Fibroblast of lung (primary cell): ENCODE measurements around the gene ZNF710. TPM values are rescaled to one million over a fixed set of nuclear protein-coding genes. Genes with fewer than 3 reads are reported as not detected.

Source experiments
- DNase-seq, 2 donors: peaks; one replicate each; pipeline versions ENCODE4 v3.0.0 to v3.0.0-alpha.2; 2010; ENCODE audit warnings: low read depth in 2 of 2
- H2AFZ ChIP-seq: 2 replicates; pipeline ENCODE4 v1.5.1; 2012; ENCODE audit warnings: low read length, control low read depth, inconsistent platforms
- H3K27ac ChIP-seq: 2 replicates; pipeline ENCODE4 v1.5.1; 2011; ENCODE audit warnings: low read length, control low read depth; ENCODE audit not compliant: insufficient read depth
- H3K27me3 ChIP-seq: 2 replicates; pipeline ENCODE4 v1.5.1; 2011; ENCODE audit warnings: mild to moderate bottlenecking, low read length; ENCODE audit not compliant: control insufficient read depth, insufficient read depth
- H3K36me3 ChIP-seq: 2 replicates; pipeline ENCODE4 v1.5.1; 2011; ENCODE audit warnings: low read length; ENCODE audit not compliant: control insufficient read depth, insufficient read depth
- H3K4me1 ChIP-seq: 2 replicates; pipeline ENCODE4 v1.5.1; 2011; ENCODE audit warnings: low read length; ENCODE audit not compliant: control insufficient read depth, insufficient read depth; ENCODE audit errors: extremely low read depth
- H3K4me2 ChIP-seq: 2 replicates; pipeline ENCODE4 v1.5.1; 2011; ENCODE audit warnings: low read length, control low read depth; ENCODE audit not compliant: insufficient read depth; ENCODE audit errors: extremely low read depth
- H3K4me3 ChIP-seq, 4 experiments: fragments of 200-600 bp in 1 of 4; sonication (generic) in 1 of 4; replicated peaks in 1 of 4; 2 replicates each; pipeline ENCODE4 v1.5.1; 2011 to 2016; ENCODE audit warnings: low read length in 4 of 4, low read depth in 3 of 4, mild to moderate bottlenecking in 3 of 4, control low read depth in 2 of 4, inconsistent platforms in 1 of 4, mixed read lengths in 1 of 4; ENCODE audit not compliant: insufficient read depth in 1 of 4; ENCODE audit errors: control extremely low read depth in 1 of 4
- H3K79me2 ChIP-seq: 2 replicates; pipeline ENCODE4 v1.5.1; 2012; ENCODE audit warnings: mild to moderate bottlenecking, low read length, inconsistent platforms; ENCODE audit not compliant: control insufficient read depth, insufficient read depth
- H3K9ac ChIP-seq: 2 replicates; pipeline ENCODE4 v1.5.1; 2011; ENCODE audit warnings: mild to moderate bottlenecking, low read length, control low read depth; ENCODE audit not compliant: insufficient read depth
- H3K9me3 ChIP-seq: 2 replicates; pipeline ENCODE4 v1.5.1; 2012; ENCODE audit warnings: low read depth, low read length; ENCODE audit not compliant: control insufficient read depth, insufficient read depth
- H4K20me1 ChIP-seq: 2 replicates; pipeline ENCODE4 v1.5.1; 2011; ENCODE audit warnings: low read length; ENCODE audit not compliant: control insufficient read depth, insufficient read depth; ENCODE audit errors: extremely low read depth
- CTCF ChIP-seq, 2 donors: IDR thresholded peaks in 1 of 2; conservative IDR thresholded peaks in 1 of 2; 1 replicate in 1 of 2; 2 replicates in 1 of 2; pipeline ENCODE4 v1.5.1; 2011 to 2012; ENCODE audit warnings: low read length in 2 of 2, control low read depth in 1 of 2, inconsistent platforms in 1 of 2, low read depth in 1 of 2, mild to moderate bottlenecking in 1 of 2
- EZH2 ChIP-seq: IDR thresholded peaks from 2 replicates; pipeline ENCODE4 v1.5.1; 2012; ENCODE audit warnings: low read length, control low read depth, mild to moderate bottlenecking; ENCODE audit errors: missing control alignments
- polyA plus RNA-seq, 2 donors: library from polyadenylated mRNA; depleted of rRNA in 1 of 2; stranded (reverse) in 1 of 2; unstranded in 1 of 2; fragments of >200 nt; gene quantifications; 2 replicates each; pipeline ENCODE4 v1.2.1, GENCODE V29; 2011 to 2012; ENCODE audit warnings: missing spikeins in 1 of 2
- total RNA-seq: library from RNA; depleted of rRNA; stranded (reverse); fragments of >200 nt; gene quantifications from 2 replicates; pipeline ENCODE4 v1.2.1, GENCODE V29; 2014

Gene ZNF710
- total and polyA plus RNA-seq, 2 donors (not counting 1 experiment from before 2014, with no cell fraction given) = 2.1 to 9.4 TPM

DNA sequence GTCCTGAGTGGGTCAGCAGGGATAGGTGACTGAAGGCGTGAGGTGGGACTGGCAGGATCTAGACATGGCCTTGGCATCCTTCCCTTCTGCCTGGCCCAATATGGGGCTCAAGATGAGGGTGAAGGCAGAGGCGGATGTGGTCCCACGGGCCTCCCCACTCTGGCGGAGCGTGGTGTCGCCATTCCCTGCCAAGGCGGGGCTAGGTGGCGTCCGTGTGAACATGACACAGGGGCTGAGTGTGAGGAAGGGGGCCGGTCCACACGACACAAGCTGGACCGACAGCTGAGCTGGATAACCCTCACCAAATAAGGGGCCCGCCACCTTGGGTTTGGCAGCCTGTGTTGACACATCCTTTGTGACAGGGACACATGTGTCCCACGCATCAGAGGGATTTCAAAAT, 43.1 kb downstream of the ZNF710 start:
- H3K4me1 ChIP-seq = no peaks in the 10 kb centered on the region
- no peak overlapping the region for H3K9ac ChIP-seq
- DNase-seq = no peak
- H3K79me2 ChIP-seq = peaks cover 2% of the 10 kb centered on the region
- no peaks in the 10 kb centered on the region for H3K9me3 ChIP-seq
- H2AFZ ChIP-seq = no peak overlapping the region
- no peak for TF ChIP-seq CTCF (conservative IDR thresholded peaks at IDR 0.05 in 1 of 2, IDR thresholded peaks at IDR 0.05 in 1 of 2; ENCODE audit: low read depth in 1 of 2, low read length in 2 of 2)
- no peak for TF ChIP-seq EZH2
- no peak overlapping the region for H3K4me2 ChIP-seq
- H3K4me3 ChIP-seq = no peak overlapping the region
- H3K27me3 ChIP-seq = no peaks in the 10 kb centered on the region
- no peak overlapping the region for H3K27ac ChIP-seq
- no peaks in the 10 kb centered on the region for H3K36me3 ChIP-seq
- no peaks in the 10 kb centered on the region for H4K20me1 ChIP-seq

DNA sequence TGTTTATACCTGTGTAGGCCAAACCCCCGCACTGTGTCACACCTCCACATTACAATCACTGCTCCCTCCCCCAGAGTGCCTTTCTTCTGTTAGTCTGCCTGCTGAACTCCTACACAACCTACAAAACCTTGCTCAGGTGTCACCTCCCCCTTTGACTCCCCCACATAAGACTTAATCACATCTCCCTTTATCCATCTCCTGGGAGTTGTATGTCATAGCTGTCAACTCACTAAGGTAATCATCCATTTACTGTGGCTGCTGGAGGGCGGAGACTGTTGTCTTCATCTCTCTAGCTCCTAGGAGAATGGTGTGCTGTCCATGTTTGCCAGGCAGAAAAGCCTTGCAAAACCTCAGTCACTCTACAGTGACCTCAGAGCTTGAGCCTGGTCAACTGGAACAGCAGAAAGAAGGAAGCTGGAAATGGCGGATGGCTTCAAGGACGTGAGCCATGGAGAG, 43.8 kb downstream of the ZNF710 start:
- DNase-seq = no peak
- no peak overlapping the region for H2AFZ ChIP-seq
- no peak overlapping the region for H3K4me3 ChIP-seq
- no peaks in the 10 kb centered on the region for H3K36me3 ChIP-seq
- H3K9ac ChIP-seq = no peak overlapping the region
- H3K27me3 ChIP-seq = no peaks in the 10 kb centered on the region
- TF ChIP-seq CTCF (conservative IDR thresholded peaks at IDR 0.05 in 1 of 2, IDR thresholded peaks at IDR 0.05 in 1 of 2; ENCODE audit: low read depth in 1 of 2, low read length in 2 of 2) (no peak), EZH2 (no peak)
- no peaks in the 10 kb centered on the region for H3K79me2 ChIP-seq
- no peak overlapping the region for H3K4me2 ChIP-seq
- no peaks in the 10 kb centered on the region for H3K9me3 ChIP-seq
- H4K20me1 ChIP-seq = no peaks in the 10 kb centered on the region
- H3K4me1 ChIP-seq = no peaks in the 10 kb centered on the region
- H3K27ac ChIP-seq = no peak overlapping the region

DNA sequence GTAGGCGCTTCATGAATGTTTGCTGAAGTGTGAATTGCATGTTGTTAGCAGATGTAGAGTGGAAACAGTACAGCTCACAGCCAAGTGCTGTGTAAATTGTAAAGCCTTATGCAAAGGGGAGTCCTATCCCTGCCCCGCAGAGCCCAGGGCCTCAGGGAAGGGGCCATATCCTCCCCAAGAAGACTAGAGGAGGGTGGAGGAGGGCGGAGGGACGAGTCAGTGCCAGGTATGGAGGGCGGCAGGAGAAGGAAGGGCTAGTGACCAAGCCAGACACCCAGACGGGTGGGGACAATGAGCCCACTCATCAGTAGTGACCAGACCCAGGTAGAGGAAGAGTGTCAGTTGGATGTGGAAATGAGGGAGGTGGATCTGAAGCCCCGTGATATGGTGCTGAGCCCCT, 45.2 kb downstream of the ZNF710 start:
- H3K79me2 ChIP-seq = no peaks in the 10 kb centered on the region
- H3K4me1 ChIP-seq = no peaks in the 10 kb centered on the region
- no peaks in the 10 kb centered on the region for H3K27me3 ChIP-seq
- no peak overlapping the region for H3K9ac ChIP-seq
- H3K9me3 ChIP-seq = no peaks in the 10 kb centered on the region
- H4K20me1 ChIP-seq = no peaks in the 10 kb centered on the region
- no peak overlapping the region for H3K4me3 ChIP-seq
- no peak overlapping the region for H3K4me2 ChIP-seq
- no peak for DNase-seq
- TF ChIP-seq CTCF (conservative IDR thresholded peaks at IDR 0.05 in 1 of 2, IDR thresholded peaks at IDR 0.05 in 1 of 2; ENCODE audit: low read depth in 1 of 2, low read length in 2 of 2) = no peak
- no peak overlapping the region for H3K27ac ChIP-seq
- H2AFZ ChIP-seq = no peak overlapping the region
- H3K36me3 ChIP-seq = no peaks in the 10 kb centered on the region
